B cell (primary cell): Measurements from ENCODE around the gene ASPG.

Experiments
- EZH2 ChIP-seq: IDR thresholded peaks from 2 replicates; pipeline ENCODE4 v1.6.1; 2012; ENCODE audit warnings: borderline replicate concordance, low read depth, mild to moderate bottlenecking, moderate library complexity, low read length; ENCODE audit not compliant: insufficient read depth, poor library complexity, severe bottlenecking
- TF ChIP-seq, protein P1 (sequence below): fragments of 200-600 bp; IDR thresholded peaks from one replicate; pipeline ENCODE4 v1.8.0; 2022; ENCODE audit warnings: antibody characterized with exemption, mild to moderate bottlenecking

DNA sequence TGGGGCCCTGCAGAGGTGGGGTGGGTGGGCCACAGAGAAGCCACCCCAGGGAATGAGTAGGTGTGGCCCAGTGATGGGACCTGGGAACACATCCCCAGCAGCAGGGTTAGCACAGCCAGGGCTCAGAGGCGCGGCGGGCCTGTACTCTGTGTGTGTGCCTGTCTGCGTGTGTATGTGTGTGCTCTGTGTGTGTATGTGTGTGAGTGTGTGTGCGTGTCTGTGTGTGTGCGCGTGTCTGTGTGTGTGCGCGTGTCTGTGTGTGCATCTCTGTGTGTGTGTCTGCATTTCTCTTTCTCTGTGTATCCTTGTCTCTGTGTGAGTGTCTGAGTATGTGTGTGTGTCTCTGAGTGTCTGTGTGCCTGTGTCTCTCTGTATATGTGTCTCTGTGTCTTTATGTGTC, 79.0 kb downstream of the ASPG start:
- TF ChIP-seq EZH2 = no peak
- TF ChIP-seq, protein P1, sequence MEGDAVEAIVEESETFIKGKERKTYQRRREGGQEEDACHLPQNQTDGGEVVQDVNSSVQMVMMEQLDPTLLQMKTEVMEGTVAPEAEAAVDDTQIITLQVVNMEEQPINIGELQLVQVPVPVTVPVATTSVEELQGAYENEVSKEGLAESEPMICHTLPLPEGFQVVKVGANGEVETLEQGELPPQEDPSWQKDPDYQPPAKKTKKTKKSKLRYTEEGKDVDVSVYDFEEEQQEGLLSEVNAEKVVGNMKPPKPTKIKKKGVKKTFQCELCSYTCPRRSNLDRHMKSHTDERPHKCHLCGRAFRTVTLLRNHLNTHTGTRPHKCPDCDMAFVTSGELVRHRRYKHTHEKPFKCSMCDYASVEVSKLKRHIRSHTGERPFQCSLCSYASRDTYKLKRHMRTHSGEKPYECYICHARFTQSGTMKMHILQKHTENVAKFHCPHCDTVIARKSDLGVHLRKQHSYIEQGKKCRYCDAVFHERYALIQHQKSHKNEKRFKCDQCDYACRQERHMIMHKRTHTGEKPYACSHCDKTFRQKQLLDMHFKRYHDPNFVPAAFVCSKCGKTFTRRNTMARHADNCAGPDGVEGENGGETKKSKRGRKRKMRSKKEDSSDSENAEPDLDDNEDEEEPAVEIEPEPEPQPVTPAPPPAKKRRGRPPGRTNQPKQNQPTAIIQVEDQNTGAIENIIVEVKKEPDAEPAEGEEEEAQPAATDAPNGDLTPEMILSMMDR = no peak
